GM18909 (cell line): Measurements from ENCODE around the gene HUS1.
"Not testable (repeated sequence)": the region's sequence is repeated elsewhere in the genome, so short reads cannot be mapped to it uniquely, and the experiment has no call there.

Source experiments
- ATAC-seq: cut with Tn5 transposase; IDR thresholded peaks from one replicate; pipeline ENCODE4 v1.9.1; 2021; ENCODE audit warnings: mild to moderate bottlenecking; ENCODE audit not compliant: unreplicated experiment, poor library complexity

HUS1 gene

DNA sequence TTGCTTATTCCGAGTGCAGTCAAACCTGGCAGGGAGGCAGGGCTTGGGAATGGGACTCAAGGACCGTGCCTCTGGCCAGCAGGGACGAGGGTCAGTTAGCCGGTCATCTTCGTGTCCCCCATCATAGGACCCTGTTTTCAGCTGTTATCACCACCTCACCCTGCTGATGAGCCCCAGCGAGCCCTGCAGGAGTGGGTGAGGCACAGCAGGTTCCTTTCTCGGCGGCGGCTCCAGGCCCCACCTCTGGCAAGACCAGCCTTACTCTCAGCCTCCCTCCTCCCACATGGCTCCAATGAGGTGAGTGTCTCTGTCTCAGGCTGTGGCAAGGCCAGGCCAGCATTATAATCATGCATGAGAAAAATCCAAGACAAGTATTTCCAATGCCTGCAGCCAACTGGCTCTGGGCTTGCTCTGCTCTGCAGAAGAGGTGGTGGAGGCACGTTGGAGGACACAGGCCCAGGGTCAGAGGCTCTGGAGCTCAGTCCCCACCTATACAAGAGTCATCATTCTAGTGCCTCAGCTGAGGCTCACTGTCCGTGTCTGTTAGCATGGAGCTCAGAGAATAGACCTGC is 46.9 kb downstream of the HUS1 start:
- ATAC-seq, result no peak

DNA sequence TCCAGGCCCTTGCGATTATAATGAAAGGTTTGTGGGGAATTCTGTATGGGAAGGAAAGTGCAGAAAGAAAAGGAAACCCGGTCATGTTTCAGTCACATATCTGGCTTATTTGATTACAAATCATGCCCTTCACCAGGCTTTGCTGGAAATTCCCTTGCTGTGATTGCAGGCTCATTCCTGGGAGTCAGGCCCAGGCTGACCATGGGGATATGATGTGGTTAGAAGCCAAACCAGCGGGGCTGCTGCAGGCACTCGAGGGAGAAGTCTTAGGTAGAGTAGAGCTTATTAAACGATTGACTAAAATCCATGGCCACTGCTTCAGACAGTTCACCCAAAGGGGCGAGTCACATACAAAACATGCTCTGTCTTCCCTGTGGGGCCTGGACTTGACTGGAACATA is 47.4 kb downstream of the HUS1 start:
- no peak for ATAC-seq

DNA sequence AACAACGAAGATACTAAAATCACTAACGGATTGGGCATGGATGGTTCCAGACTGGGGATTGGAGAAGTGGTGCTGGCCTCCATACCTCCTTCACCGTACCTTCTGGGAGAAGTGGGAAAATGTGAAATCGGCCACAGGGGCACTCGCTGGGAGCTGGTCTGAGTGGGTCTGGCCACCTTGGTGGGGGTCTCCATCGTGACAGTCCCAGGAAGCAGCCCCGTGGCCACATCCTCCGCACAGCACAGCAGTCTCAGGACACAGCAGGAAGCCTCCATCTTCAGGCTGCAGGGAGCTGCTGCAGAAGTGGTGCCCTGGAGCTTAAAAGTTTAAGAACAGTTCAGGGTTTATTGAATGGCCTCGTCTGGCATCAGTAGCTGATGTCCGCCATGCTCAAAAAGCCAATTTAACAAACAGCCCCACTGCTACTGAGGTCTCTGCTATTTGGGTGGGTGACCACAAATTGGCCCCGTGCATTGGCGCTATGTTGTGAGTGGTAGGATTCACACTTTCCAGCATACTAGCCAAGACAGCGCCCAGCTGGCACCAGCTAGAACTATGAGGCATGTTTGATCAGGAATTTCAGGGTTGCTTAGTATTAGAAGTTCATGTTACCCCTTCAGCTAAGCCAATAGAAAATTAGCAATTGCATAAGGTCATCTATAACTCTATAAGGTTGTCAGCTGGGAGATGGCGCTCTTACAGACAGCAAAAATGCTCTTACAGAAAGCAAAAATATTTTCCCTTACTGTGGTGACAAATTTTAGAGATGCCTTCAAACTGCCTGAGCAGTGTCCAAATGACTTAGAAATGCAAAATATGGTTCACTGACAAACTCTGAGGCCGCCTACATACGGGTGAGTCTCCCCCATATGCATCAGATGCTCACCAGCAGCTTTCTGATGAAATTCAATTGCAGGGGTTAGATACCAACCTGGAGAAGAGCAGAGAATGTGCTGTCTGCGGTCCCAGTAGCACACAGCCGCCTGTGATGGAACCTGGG is 48.1 kb downstream of the HUS1 start:
- ATAC-seq, result no peak

GRCh38 chr7:47924266-47924665 is 55.1 kb downstream of the HUS1 start:
- no peak for ATAC-seq

DNA sequence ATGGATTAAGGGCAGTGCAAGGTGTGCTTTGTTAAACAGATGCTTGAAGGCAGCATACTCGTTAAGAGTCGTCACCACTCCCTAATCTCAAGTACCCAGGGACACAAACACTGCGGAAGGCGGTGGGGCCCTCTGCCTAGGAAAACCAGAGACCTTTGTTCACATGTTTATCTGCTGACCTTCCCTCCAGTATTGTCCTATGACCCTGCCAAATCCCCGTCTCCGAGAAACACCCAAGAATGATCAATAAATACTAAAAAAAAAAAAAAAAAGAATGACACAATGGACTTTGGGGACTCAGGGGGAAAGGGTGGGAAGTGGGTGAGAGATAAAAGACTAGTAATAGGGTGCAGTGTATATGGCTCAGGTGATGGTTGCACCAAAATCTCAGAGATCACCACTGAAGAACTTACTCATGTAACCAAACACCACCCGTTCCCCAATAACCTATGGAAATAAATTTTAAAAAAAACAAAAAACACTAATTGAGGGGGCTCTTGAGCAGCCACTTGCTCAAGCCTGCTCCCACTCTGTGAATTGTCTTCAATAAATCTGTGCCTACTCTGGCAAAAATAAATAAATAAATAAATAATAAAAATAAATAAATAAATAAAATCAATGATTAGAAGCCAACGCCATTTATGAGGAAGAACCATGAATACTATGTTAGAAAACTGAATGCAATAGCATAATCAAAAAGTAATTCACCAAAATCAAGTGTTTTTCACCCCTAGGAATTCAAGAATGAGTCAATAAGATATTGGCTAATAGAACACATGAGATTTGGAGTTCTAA is 56.1 kb downstream of the HUS1 start:
- not testable (repeated sequence) for ATAC-seq

GRCh38 chr7:47916514-47916913 is 62.9 kb downstream of the HUS1 start:
- not testable (repeated sequence) for ATAC-seq

GRCh38 chr7:47915616-47915976 is 63.8 kb downstream of the HUS1 start:
- no peak for ATAC-seq

DNA sequence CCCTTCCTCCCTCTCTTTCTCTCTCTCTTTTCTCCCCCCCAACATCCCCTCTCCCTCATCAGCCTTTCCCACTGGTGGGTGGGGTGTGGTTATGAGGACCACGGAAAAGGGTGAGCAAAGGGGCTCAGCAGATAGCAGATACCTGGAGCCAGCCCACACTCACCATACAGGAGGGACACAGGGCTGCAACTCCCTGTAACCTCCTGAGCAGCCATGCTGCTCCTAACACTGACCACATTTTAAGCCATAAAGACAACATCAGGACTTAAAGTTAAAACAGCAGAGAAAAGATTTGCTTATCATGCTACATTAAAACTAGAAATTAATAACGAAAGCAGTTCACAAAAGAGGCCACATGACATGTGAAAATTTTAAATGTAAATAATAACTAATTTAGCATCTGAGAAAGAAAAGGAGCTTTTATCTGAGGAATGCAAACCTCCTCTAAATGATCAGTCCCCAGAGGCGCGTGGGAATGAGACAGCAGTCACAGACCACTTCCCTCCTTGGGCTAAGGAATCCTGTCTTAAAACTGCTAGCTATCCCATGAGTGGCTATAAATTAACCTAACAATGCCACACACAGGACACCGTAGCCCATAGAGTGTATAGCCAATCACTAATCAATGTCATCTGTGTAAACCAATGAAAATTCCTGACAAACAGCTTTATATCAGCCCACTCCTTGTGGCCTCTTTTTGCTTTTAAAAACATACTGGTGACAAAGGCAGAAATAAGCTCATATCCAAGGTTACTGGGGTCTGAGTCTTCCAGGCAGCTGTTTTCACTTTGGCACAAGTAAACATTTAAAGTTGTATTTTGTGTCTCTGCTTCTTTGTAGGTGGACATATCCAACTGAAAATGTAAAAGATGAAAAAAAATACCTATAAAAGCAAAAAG is 64.4 kb downstream of the HUS1 start:
- ATAC-seq, result no peak
